GM23248 (cell line): ENCODE results near the gene NPAS3.

ENCODE experiments used
- EZH2 ChIP-seq: fragments of 200-600 bp; sonication (generic); IDR thresholded peaks from 2 replicates; pipeline ENCODE4 v1.6.1; 2018; ENCODE audit warnings: antibody characterized with exemption, mild to moderate bottlenecking; ENCODE audit not compliant: insufficient read depth, poor library complexity, severe bottlenecking
- EZH2phosphoT487 ChIP-seq: fragments of 200-600 bp; sonication (generic); IDR thresholded peaks from 2 replicates; pipeline ENCODE4 v1.6.1; 2018; ENCODE audit warnings: antibody characterized with exemption, moderate library complexity, mild to moderate bottlenecking, low read depth; ENCODE audit not compliant: insufficient read depth

- TF ChIP-seq EZH2, result no peak
- TF ChIP-seq EZH2phosphoT487, result no peak
These were observed 465.4 kb downstream of the NPAS3 start for GRCh38 chr14:33404054-33404453.
